ENCODE data around the gene B4GALNT3.

The B4GALNT3 gene

DNA sequence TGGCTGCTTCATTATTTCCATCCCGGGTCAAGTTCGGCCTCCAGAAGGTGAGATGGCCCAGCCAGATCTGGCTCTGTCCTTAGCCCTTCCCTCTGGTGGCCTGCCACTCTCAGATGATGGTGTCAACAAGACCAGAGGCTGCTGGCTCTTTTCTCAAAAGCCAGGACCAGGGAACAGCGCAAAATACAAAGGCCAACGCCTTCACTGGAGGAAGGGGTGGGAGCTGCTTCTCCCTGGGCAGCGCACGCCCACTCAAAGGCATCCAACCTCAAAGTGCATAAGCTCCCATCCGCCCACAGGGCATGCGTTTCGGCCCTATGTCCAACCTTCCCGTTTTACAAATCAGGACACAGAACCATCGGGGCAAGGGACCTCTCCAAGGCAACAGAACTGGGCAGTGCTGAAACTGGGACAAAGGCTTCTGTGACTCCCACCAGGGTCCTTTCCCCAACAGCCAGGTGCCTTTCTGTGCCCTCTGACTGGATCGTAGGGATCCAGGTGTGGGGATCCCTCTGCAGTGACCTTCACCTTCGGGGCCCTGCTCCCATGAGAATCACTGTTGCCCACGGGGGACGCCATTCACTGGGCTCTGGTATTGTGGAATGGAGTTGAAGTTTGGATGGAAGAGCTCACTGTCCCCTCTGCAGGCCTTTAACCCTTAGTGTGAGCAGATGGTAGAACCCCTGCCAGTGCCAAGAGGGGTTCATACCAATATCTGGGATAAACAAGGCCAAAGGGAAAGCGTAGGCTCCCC is 126.8 kb downstream of the B4GALNT3 start:
- Histone ChIP-seq H3K4me2 (peak overlapping the region in 3 of 11 experiments; percentile 14 to 31 (median 27); a peak in 3 of 22 replicates), H3K9ac (no peak overlapping the region)
- no peak for TF ChIP-seq Cebpa-rat (IDR thresholded peaks at IDR 0.05)

DNA sequence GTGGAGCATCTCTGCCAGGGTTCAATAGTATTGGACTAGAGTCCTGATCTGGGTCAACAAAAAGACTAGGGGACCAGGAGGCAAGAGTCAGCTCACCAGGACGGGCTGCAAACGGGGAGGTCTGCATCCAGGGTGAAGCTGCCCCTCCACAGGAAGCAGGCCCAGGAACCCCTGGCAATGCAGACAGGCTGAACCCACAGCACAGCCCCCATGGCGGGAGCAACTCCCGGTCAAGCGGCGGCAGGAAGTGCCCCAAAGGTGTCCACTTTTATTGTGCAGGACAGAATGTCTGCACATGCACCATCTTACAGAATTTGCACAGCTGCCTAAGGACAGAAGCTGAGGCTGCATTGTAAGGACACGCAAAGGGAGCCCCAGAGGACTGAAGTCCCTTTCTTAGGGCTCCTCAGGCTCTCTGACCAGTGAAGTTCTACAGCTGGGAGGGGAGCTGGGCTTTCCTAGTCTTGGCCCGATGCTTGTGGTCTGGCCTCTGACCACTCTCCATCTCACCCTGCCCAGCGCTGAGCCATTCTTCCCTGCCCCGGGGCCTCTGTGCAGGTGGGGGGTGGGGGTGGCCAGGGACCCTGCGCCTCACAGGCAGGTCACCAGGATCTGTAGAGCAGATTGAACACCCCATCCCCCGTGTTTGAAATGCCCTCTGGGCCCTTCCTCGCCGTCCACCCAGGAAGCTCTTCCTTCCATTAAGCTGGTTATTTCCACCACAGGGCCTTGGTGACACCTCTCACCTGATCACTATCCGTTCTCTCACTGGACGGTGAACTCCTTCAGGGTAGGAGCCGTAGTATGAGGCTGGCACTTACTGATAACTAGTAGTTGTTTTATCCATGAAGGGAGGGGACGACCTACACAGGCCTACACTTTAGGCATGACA is 127.6 kb downstream of the B4GALNT3 start:
- H4K20me1 ChIP-seq = no peaks in the 10 kb centered on the region
- H3K4me2 ChIP-seq = no peak overlapping the region
- no peaks in the 10 kb centered on the region for H3K27me3 ChIP-seq
- no peak overlapping the region for H3K9ac ChIP-seq
- H3K4me1 ChIP-seq = peaks cover 33 to 42% (median 36%) of the 10 kb centered on the region in 10 experiments
- TF ChIP-seq Cebpa-rat (IDR thresholded peaks at IDR 0.05) = no peak
- H3K9me3 ChIP-seq (replicated peaks in 1 of 11) = peaks cover 0 to 23% (median 0%) of the 10 kb centered on the region in 11 experiments; a peak in 7 of 22 replicates
- H3K4me3 ChIP-seq = no peak overlapping the region
- no peaks in the 10 kb centered on the region for H3K36me3 ChIP-seq
- no peak overlapping the region for H3K27ac ChIP-seq

More for the DNA sequence above, 126.8 kb downstream of the B4GALNT3 start:
- Histone ChIP-seq H3K27ac (no peak overlapping the region), H3K27me3 (no peaks in the 10 kb centered on the region), H4K20me1 (no peaks in the 10 kb centered on the region), H3K9me3 (replicated peaks in 1 of 11) (peaks cover 0 to 23% (median 0%) of the 10 kb centered on the region in 11 experiments; a peak in 7 of 22 replicates), H3K4me3 (no peak overlapping the region), H3K36me3 (no peaks in the 10 kb centered on the region), H3K4me1 (peaks cover 24 to 33% (median 27%) of the 10 kb centered on the region in 10 experiments)

DNA sequence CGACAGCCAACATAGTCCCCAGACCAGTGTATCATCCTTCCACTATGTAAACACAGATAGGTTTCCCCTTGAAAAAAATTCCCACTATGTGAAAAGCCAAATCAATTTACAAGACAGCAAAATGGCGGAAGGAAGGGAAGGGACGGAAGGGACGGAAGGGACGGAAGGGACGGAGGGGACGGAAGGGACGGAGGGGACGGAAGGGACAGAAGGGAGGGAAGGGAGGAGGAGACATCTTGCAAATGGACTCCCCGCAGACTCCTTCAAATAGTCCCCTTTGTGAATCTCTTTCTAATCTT is 128.2 kb downstream of the B4GALNT3 start:
- Histone ChIP-seq H3K36me3 (no peaks in the 10 kb centered on the region), H3K4me1 (peaks cover 36 to 44% (median 41%) of the 10 kb centered on the region in 10 experiments), H3K27ac (no peak overlapping the region), H3K9ac (no peak overlapping the region), H4K20me1 (no peaks in the 10 kb centered on the region), H3K4me3 (no peak overlapping the region), H3K9me3 (replicated peaks in 1 of 11) (peaks cover 0 to 23% (median 0%) of the 10 kb centered on the region in 11 experiments; a peak in 7 of 22 replicates), H3K4me2 (no peak overlapping the region), H3K27me3 (no peaks in the 10 kb centered on the region)
- no peak for TF ChIP-seq Cebpa-rat (IDR thresholded peaks at IDR 0.05)

GRCh38 chr12:588646-589045 is 128.9 kb downstream of the B4GALNT3 start:
- Histone ChIP-seq H3K4me3 (no peak overlapping the region), H3K27ac (no peak overlapping the region), H3K4me2 (peak overlapping the region in 2 of 11 experiments; percentile 67 to 86; a peak in 1 of 22 replicates), H3K9me3 (replicated peaks in 1 of 11) (peaks cover 0 to 23% (median 0%) of the 10 kb centered on the region in 11 experiments; a peak in 7 of 22 replicates), H3K4me1 (peaks cover 42 to 51% (median 48%) of the 10 kb centered on the region in 10 experiments), H3K9ac (no peak overlapping the region), H4K20me1 (no peaks in the 10 kb centered on the region), H3K27me3 (no peaks in the 10 kb centered on the region), H3K36me3 (no peaks in the 10 kb centered on the region)
- no peak for TF ChIP-seq Cebpa-rat (IDR thresholded peaks at IDR 0.05)

DNA sequence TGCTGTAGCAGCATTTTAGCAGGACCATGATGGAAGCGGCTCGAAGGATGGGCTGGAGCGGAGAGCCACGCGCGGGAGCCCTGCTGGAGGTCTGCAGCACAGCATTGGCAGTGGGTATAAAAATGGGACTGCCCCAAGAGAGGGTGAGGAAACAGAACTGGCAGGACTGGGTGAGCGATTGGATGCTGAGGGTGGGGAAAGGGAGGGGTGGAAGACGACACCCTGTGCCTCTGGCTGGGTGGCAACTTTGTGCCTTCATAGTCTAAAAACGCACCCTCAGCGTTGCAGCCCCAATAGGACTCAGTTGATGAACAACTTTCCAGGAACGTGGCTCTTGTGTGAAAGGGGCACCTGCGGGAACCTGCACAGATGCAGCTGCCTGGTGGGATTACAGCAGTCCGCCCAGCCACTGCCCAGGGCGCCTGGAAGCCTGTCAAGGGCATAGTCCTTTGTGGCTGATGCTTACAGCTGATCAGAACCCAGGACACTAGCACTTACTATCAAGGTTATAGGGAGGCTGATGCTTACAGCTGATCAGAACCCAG is 130.5 kb downstream of the B4GALNT3 start:
- Histone ChIP-seq H3K4me2 (peak overlapping the region; percentile 26 to 97 (median 57); a peak in 20 of 22 replicates), H3K9me3 (replicated peaks in 1 of 11) (peaks cover 0 to 23% (median 0%) of the 10 kb centered on the region in 11 experiments; a peak in 7 of 22 replicates), H3K27ac (peak overlapping the region in 4 of 11 experiments; percentile 25 to 52 (median 38); a peak in 8 of 22 replicates), H3K4me3 (no peak overlapping the region), H3K4me1 (peaks cover 48 to 61% (median 55%) of the 10 kb centered on the region in 10 experiments), H3K27me3 (no peaks in the 10 kb centered on the region), H3K36me3 (no peaks in the 10 kb centered on the region), H4K20me1 (no peaks in the 10 kb centered on the region), H3K9ac (peak overlapping the region in 2 of 11 experiments; percentile 42 to 47; a peak in 3 of 22 replicates)
- no peak for TF ChIP-seq Cebpa-rat (IDR thresholded peaks at IDR 0.05)

GRCh38 chr12:591167-592023 is 131.7 kb downstream of the B4GALNT3 start:
- peak overlapping the region; percentile 69 to 97 (median 83) for H3K4me2 ChIP-seq

DNA sequence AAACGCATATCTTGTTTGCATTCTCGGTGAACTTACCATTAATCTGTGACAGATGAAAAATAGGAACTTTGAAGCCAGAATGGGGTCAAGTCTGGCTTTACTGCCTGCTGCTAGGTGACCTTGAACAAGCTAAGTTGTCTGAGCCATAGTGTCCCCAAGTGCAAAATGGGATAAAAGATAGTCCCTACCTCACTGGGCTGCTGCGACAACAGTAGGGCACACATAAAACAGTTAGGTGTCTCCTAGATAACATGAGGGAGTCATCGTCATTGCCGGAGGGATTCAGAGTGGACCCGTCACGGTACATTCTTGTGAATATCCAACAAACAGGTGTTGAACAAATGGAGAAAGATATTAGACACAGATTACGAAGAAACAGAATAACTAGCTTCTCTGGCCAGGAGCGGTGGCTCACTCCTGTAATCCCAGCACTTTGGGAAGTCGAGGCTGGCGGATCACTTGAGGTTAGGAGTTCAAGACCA is 132.3 kb downstream of the B4GALNT3 start:
- H3K9ac ChIP-seq = peak overlapping the region; percentile 6 to 73 (median 54); a peak in 16 of 22 replicates
- peaks cover 0 to 22% (median 0%) of the 10 kb centered on the region in 11 experiments; a peak in 5 of 22 replicates for H3K9me3 ChIP-seq (replicated peaks in 1 of 11)
- H3K4me2 ChIP-seq = peak overlapping the region; percentile 69 to 97 (median 83)
- TF ChIP-seq Cebpa-rat (IDR thresholded peaks at IDR 0.05) = no peak
- H3K4me1 ChIP-seq = peaks cover 45 to 61% (median 56%) of the 10 kb centered on the region in 10 experiments
- no peaks in the 10 kb centered on the region for H3K27me3 ChIP-seq
- H4K20me1 ChIP-seq = no peaks in the 10 kb centered on the region
- H3K4me3 ChIP-seq = peak overlapping the region in 4 of 10 experiments; percentile 22 to 42 (median 28); a peak in 3 of 20 replicates
- peak overlapping the region in 9 of 11 experiments; percentile 28 to 83 (median 68); a peak in 18 of 22 replicates for H3K27ac ChIP-seq
- H3K36me3 ChIP-seq = no peaks in the 10 kb centered on the region

More at GRCh38 chr12:591167-592023, 131.7 kb downstream of the B4GALNT3 start:
- peaks cover 0 to 23% (median 0%) of the 10 kb centered on the region in 11 experiments; a peak in 7 of 22 replicates for H3K9me3 ChIP-seq (replicated peaks in 1 of 11)
- H3K36me3 ChIP-seq = no peaks in the 10 kb centered on the region
- TF ChIP-seq Cebpa-rat (IDR thresholded peaks at IDR 0.05) = no peak
- peak overlapping the region in 5 of 10 experiments; percentile 8 to 42 (median 27); a peak in 5 of 20 replicates for H3K4me3 ChIP-seq
- peak overlapping the region in 9 of 11 experiments; percentile 28 to 83 (median 68); a peak in 18 of 22 replicates for H3K27ac ChIP-seq
- no peaks in the 10 kb centered on the region for H3K27me3 ChIP-seq
- peaks cover 45 to 57% (median 54%) of the 10 kb centered on the region in 10 experiments for H3K4me1 ChIP-seq
- peak overlapping the region; percentile 6 to 73 (median 54); a peak in 17 of 22 replicates for H3K9ac ChIP-seq
- no peaks in the 10 kb centered on the region for H4K20me1 ChIP-seq
